WI38 (cell line): Measurements from ENCODE around the gene IGF1R.
"Not testable (repeated sequence)": the region's sequence is repeated elsewhere in the genome, so short reads cannot be mapped to it uniquely, and the experiment has no call there.

Experiments used
- H3K4me3 ChIP-seq: 2 replicates; pipeline ENCODE4 v1.5.1; 2011; ENCODE audit warnings: low read depth, mild to moderate bottlenecking, control low read depth, low read length
- TF ChIP-seq, protein P1 (sequence below): IDR thresholded peaks from 2 replicates; pipeline ENCODE4 v1.5.1; 2012; ENCODE audit warnings: low read depth, mild to moderate bottlenecking, control low read depth, low read length

Gene IGF1R

DNA sequence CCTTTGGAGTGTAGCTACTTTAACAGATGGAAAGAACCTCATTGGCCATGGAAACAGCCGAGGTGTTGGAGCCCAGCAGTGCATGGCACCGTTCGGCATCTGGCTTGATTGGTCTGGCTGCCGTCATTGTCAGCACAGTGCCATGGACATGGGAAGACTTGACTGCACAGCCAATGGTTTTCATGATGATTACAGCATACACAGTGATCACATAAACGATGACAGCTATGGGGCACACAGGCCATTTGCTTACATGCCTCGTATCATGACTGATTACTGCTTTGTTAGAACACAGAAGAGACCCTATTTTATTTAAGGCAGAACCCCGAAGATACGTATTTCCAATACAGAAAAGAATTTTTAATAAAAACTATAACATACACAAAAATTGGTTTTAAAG is 315.1 kb downstream of the IGF1R start:
- no peak overlapping the region for H3K4me3 ChIP-seq
- TF ChIP-seq, protein P1, sequence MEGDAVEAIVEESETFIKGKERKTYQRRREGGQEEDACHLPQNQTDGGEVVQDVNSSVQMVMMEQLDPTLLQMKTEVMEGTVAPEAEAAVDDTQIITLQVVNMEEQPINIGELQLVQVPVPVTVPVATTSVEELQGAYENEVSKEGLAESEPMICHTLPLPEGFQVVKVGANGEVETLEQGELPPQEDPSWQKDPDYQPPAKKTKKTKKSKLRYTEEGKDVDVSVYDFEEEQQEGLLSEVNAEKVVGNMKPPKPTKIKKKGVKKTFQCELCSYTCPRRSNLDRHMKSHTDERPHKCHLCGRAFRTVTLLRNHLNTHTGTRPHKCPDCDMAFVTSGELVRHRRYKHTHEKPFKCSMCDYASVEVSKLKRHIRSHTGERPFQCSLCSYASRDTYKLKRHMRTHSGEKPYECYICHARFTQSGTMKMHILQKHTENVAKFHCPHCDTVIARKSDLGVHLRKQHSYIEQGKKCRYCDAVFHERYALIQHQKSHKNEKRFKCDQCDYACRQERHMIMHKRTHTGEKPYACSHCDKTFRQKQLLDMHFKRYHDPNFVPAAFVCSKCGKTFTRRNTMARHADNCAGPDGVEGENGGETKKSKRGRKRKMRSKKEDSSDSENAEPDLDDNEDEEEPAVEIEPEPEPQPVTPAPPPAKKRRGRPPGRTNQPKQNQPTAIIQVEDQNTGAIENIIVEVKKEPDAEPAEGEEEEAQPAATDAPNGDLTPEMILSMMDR, result no peak

GRCh38 chr15:98964466-98965133 is 316.3 kb downstream of the IGF1R start:
- TF ChIP-seq, protein P1, result no peak

GRCh38 chr15:98965134-98965491 is 316.8 kb downstream of the IGF1R start:
- H3K4me3 ChIP-seq, result not testable (repeated sequence)

More at GRCh38 chr15:98964466-98965133, 316.3 kb downstream of the IGF1R start:
- no peak overlapping the region for H3K4me3 ChIP-seq

- TF ChIP-seq, protein P1, result no peak
- no peak overlapping the region for H3K4me3 ChIP-seq
Observed at GRCh38 chr15:98965597-98965996, 317.3 kb downstream of the IGF1R start.

DNA sequence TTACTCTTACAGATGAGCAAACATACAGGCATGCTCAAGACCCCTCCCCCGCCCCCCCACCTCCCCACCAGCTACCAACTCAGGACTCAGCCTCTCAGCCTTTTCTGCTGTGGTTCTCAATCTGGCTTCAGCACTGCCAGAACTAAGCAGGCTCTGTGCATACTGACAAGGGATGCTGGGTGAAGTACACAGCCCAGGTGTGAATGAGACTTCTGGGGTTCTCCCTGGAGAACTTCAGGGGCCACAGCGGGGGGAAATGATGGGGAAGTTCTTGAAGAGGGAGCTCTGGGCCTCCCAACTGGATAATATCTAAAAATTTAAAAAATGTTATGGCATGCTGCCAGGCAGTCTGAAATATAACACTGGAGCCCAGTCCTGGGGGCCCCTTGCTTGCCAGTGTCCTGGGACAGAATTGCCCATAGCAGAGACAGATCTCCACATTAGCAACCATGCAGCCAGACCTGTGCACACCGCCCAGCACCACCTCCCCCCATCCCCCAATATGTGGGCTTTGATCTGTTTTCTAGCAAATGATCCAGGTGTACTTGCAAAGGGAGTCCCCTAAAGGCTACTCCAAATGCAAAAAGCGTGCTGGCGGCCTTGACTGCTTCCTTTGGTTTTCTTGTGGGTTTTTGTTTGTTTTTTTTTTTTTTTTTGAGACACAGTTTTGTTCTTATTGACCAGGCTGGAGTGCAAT is 317.9 kb downstream of the IGF1R start:
- TF ChIP-seq, protein P1, result no peak
- H3K4me3 ChIP-seq, result no peak overlapping the region

DNA sequence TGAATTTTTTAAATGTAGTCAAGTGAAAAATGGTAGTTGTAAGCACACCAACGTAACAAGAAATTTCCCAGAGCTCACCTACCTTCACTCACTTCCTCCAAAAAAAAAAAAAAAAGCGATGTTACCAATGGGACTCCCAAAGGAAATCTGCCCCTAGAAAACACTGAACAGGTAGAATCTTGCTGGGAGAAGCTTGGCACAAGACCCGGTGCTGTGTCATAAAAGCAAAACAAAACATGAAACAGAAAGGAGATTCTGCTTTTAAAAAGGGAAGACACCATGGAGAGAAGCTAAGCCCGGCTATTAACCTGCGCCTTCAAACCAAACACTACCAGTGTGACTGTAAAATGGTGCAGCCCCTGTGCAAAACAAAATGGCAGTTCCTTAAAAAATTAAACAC is 318.8 kb downstream of the IGF1R start:
- TF ChIP-seq, protein P1, result no peak

GRCh38 chr15:98967916-98968315 is 319.6 kb downstream of the IGF1R start:
- no peak overlapping the region for H3K4me3 ChIP-seq
- TF ChIP-seq, protein P1, result no peak

More for the DNA sequence above, 318.8 kb downstream of the IGF1R start:
- H3K4me3 ChIP-seq, result no peak overlapping the region
